GM18526 (cell line): ENCODE measurements around the gene MTF1.

Source experiments
- POLR2A ChIP-seq: IDR thresholded peaks from 3 replicates; pipeline ENCODE4 v1.6.1; 2011; ENCODE audit not compliant: insufficient read length; ENCODE audit errors: extremely low read depth

The MTF1 gene

DNA sequence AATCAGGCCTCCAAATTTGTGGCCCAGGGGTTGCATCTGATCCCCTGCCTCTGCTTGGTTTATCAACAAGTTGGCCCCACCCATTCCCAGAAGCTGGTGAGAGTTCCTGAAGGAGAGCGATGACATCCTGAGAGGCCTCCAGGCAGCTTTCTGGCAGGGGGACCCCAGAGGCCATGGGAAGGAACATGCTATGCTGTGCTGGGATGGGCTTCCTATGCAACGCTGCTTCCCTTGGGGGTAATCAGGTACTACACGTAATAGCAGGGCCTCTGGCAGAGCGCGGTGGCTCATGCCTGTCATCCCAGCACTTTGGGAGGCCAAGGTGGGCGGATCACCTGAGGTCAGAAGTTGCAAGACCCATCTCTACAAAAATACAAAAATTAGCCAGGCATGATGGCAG lies 8.4 kb upstream of the MTF1 start:
- no peak for TF ChIP-seq POLR2A

DNA sequence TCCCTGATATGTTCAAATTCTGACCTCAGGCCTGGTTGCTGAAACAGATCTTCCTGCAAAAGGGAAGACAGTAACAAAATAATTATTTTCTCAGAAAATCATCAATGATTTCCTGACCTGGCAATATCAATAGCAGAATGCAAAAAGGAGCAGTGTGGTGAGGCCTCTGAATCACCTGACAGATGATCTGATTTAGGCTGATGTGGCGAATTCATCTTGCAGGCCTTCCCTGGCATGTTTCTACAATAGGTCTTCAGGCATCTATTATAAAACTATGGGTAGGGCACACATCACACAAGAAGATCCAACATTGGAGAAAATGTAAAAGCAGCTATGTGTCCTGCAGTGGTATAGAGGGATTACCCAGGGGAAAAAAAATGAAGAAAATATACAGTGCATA lies 7.1 kb upstream of the MTF1 start:
- no peak for TF ChIP-seq POLR2A

DNA sequence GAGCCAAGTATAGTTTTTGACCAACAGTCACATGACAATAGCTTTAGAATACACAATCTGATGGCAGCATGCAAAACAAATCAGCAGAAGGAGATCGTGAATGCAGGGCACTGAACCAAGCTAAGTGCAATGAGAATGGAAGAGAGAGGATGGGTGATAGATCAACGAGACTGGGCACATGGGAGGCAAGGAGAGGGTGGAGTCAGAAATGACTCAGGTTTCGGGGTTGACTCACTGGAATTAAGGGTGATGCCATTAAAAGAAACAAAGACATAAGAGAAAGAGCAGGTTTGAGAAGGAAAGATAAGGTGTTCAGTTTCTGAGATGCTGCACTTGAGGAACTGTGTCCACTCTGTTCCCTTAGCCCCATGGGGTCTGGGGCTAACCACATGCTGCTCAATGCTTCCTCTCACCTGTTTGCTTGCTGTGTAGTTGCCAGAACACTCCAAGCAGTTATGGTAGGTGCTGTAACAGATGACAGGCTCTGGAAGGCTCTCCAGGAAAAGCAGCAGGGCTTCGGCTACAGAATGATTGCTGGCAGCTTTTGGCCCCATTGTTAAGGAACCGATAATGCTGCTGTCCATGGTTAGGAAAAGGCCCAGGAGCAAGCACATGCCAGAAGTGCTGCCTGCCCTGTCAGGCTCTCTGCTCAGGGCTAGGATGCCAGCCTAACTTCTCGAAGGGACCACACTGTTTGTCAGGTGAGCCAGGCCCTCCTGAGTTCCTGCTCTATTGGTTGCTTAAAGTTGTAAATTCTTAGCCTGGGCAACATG lies 6.1 kb upstream of the MTF1 start:
- TF ChIP-seq POLR2A: no peak

DNA sequence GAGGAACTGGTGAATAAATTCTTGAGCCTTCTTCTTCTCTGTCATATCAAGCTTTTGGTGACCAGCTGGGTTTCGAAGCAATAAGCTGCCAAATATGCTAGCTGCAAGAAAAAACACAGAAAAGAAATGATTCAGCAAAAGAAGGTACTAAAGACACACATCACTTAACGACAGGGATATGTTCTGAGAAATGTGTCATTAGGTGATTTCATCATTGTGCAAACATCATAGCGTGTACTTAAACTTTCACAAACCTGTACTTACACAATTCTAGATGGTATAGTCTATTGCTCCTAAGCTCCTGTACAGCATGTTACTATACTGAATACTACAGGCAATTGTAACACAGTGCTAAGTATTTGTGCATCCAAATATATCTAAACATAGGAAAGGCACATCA lies 2.9 kb upstream of the MTF1 start:
- TF ChIP-seq POLR2A: no peak

GRCh38 chr1:37861151-37861550 lies 1.8 kb upstream of the MTF1 start:
- TF ChIP-seq POLR2A: no peak

- TF ChIP-seq POLR2A: no peak
Observed at GRCh38 chr1:37860346-37860666, 914 bp upstream of the MTF1 start.

DNA sequence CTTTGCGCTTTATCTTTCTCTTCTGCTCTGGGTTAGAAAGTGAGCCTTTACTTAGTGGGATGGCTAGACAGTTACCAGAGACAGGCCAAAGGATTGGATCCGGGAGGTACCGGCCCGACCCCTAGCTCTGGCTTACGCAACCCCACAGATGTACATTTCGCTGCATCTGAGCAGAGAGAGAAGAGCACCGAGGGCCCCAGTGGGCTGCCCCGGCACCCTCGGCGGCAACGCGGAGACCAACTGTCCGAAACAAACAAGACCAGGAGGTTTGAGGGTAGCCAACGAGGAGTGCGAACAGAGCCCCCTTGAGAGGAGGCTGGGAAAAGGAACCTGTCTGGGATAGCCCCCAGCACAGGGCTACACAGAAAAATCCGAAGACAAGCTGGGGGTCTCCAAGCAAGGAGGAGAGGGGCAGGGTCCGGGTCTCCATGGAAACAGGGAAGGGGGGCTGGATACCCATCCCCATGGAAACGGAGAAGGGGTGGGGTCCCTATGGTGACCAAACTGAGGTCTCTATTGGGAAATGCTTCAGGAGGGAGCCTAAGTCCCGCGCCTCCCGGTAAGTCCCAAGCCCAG lies 373 bp downstream of the MTF1 start:
- TF ChIP-seq POLR2A: no peak

GRCh38 chr1:37854406-37854805 lies 5.0 kb downstream of the MTF1 start:
- TF ChIP-seq POLR2A: no peak

- TF ChIP-seq POLR2A: no peak
Observed at GRCh38 chr1:37853157-37853556, 6.2 kb downstream of the MTF1 start.

DNA sequence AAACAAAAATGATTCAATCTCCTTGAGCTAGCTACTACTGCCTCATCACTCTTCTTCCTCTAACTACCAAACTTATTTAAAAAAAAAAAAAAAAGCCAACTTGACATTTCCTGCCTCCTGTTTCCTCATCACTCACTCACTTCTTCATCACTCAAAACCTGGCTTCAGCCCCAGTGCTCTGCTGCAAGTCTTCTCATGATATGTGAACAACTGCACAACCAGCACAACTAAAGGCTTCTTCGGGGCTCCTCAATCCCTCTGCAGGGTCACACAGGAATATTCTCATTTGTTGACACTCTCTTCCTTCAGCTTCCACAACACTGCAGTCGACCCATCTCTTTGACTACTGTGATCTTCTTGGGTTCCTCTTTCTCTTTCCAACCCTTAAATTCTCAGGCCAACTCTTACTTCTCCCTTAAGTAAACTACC lies 7.6 kb downstream of the MTF1 start:
- TF ChIP-seq POLR2A: no peak

- no peak for TF ChIP-seq POLR2A
Observed at GRCh38 chr1:37851262-37851661, 8.1 kb downstream of the MTF1 start.

- TF ChIP-seq POLR2A: no peak
Observed at GRCh38 chr1:37850352-37850955, 8.9 kb downstream of the MTF1 start.

- no peak for TF ChIP-seq POLR2A
Observed at GRCh38 chr1:37849480-37849879, 9.9 kb downstream of the MTF1 start.

- no peak for TF ChIP-seq POLR2A
Observed at GRCh38 chr1:37846647-37847339, 12.6 kb downstream of the MTF1 start.

GRCh38 chr1:37845786-37846185 lies 13.6 kb downstream of the MTF1 start:
- no peak for TF ChIP-seq POLR2A

DNA sequence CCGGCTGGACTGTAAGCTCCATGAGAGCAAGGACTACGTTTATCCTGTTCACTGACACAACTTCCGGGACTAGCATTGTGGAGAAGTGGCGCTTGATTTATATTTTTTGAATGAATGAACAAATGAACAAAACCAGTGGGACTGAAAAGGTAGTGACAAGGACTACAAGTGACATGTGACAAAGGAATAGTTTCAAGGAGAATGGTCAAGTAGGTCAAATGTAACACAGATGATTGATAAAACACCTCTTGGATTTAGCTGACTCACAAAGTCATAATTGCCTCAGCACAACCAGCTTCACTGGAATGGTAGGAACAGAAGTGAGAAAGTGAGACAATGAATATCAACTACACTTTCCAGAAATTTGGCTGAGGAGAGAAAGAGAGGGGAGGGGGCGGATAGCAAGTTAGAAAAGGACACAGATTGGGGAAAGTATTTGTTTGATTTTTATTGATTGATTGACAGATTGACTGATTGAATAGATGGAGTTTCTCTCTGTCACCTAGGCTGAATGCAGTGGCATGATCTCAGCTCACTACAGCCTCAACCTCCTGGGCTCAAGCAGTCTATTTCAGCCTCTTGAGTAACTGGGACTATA lies 14.2 kb downstream of the MTF1 start:
- no peak for TF ChIP-seq POLR2A

DNA sequence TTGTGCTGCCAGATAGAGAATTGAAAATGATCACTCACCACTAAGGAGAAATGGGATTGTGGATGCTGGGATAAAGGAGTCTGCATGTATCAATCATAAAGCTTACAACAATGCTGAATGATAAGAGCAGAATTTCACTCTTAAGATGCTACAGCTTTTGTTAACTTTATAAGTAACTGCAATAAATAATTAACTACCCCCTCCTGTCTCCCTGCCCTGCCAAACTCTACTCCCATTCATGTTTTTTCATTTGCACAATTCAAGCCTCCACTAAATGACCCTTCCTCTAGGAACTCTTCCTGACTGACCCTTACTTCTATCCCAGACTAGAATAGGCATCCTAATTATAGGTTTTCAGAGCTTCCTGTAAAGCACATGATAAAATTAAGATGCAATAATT lies 14.9 kb downstream of the MTF1 start:
- no peak for TF ChIP-seq POLR2A
